Mesenchymal stem cell (in vitro differentiated cells and primary cell): ENCODE measurements around the gene PNPLA3.

Source experiments
- DNase-seq: peaks from one replicate; pipeline ENCODE4 v3.0.0-alpha.2; 2013
- H2AFZ ChIP-seq: one replicate; pipeline ENCODE4 v1.6.1; 2013; ENCODE audit warnings: low read depth, mild to moderate bottlenecking, control low read depth, inconsistent platforms, low read length, moderate library complexity
- H2AK5ac ChIP-seq: 2 replicates; pipeline ENCODE4 v1.6.1; 2013; ENCODE audit warnings: low read length, moderate library complexity, mild to moderate bottlenecking, inconsistent platforms; ENCODE audit not compliant: severe bottlenecking
- H2BK120ac ChIP-seq: one replicate; pipeline ENCODE4 v1.6.1; 2013; ENCODE audit warnings: low read depth, mild to moderate bottlenecking, inconsistent platforms, low read length, moderate library complexity
- H2BK12ac ChIP-seq, 2 experiments: one replicate each; pipeline ENCODE4 v1.6.1; 2013; ENCODE audit warnings: inconsistent platforms in 2 of 2, low read length in 2 of 2, mild to moderate bottlenecking in 2 of 2, moderate library complexity in 2 of 2, control low read depth in 1 of 2
- H2BK15ac ChIP-seq: one replicate; pipeline ENCODE4 v1.6.1; 2013; ENCODE audit warnings: mild to moderate bottlenecking, low read depth, inconsistent platforms; ENCODE audit not compliant: poor library complexity, severe bottlenecking
- H2BK5ac ChIP-seq: 2 replicates; pipeline ENCODE4 v1.6.1; 2013; ENCODE audit warnings: low read depth, mild to moderate bottlenecking, low read length, control low read depth, inconsistent platforms; ENCODE audit not compliant: poor library complexity, severe bottlenecking
- H3K14ac ChIP-seq, 2 experiments: one replicate each; pipeline ENCODE4 v1.6.1; 2013; ENCODE audit warnings: inconsistent platforms in 2 of 2, low read length in 2 of 2, control low read depth in 1 of 2, mild to moderate bottlenecking in 1 of 2, moderate library complexity in 1 of 2
- H3K18ac ChIP-seq, 2 experiments: one replicate each; pipeline ENCODE4 v1.6.1; 2013; ENCODE audit warnings: inconsistent platforms in 2 of 2, low read length in 2 of 2, control low read depth in 1 of 2, low read depth in 1 of 2, mild to moderate bottlenecking in 1 of 2
- H3K23ac ChIP-seq, 2 experiments: one replicate each; pipeline ENCODE4 v1.6.1; 2013; ENCODE audit warnings: inconsistent platforms in 2 of 2, low read length in 2 of 2, mild to moderate bottlenecking in 2 of 2, moderate library complexity in 2 of 2, control low read depth in 1 of 2
- H3K27ac ChIP-seq: 2 replicates; pipeline ENCODE4 v1.5.1; 2013; ENCODE audit warnings: mild to moderate bottlenecking, moderate library complexity, low read length, control low read depth, inconsistent platforms; ENCODE audit not compliant: poor library complexity, severe bottlenecking
- H3K27me3 ChIP-seq, 2 experiments: 2 replicates each; pipeline versions ENCODE4 v1.6.1 to v1.7.0; 2013; ENCODE audit warnings: low read length in 2 of 2, mild to moderate bottlenecking in 2 of 2, moderate library complexity in 2 of 2, control low read depth in 1 of 2, inconsistent platforms in 1 of 2; ENCODE audit not compliant: control insufficient read depth in 1 of 2, insufficient read depth in 1 of 2
- H3K36me3 ChIP-seq, 2 experiments: 2 replicates each; pipeline versions ENCODE4 v1.6.1 to v1.7.0; 2013; ENCODE audit warnings: low read length in 2 of 2, control low read depth in 1 of 2, inconsistent platforms in 1 of 2, low read depth in 1 of 2, mild to moderate bottlenecking in 1 of 2; ENCODE audit not compliant: insufficient read depth in 2 of 2, control insufficient read depth in 1 of 2
- H3K4ac ChIP-seq, 2 experiments: one replicate each; pipeline ENCODE4 v1.6.1; 2013; ENCODE audit warnings: inconsistent platforms in 2 of 2, low read length in 2 of 2, mild to moderate bottlenecking in 2 of 2, moderate library complexity in 2 of 2, control low read depth in 1 of 2, low read depth in 1 of 2
- H3K4me1 ChIP-seq: 2 replicates; pipeline ENCODE4 v1.6.1; 2013; ENCODE audit warnings: low read depth, low read length, control low read depth; ENCODE audit not compliant: control insufficient read depth, insufficient read depth
- H3K4me2 ChIP-seq: 2 replicates; pipeline ENCODE4 v1.6.1; 2013; ENCODE audit warnings: low read length, mild to moderate bottlenecking, inconsistent platforms; ENCODE audit not compliant: poor library complexity, severe bottlenecking
- H3K4me3 ChIP-seq, 2 experiments: 2 replicates each; pipeline versions ENCODE4 v1.5.1 to v1.7.0; 2013; ENCODE audit warnings: low read length in 2 of 2, mild to moderate bottlenecking in 2 of 2, control low read depth in 1 of 2, low read depth in 1 of 2; ENCODE audit not compliant: insufficient read depth in 1 of 2
- H3K79me1 ChIP-seq: replicated peaks from 2 replicates; pipeline ENCODE4 v1.6.1; 2013; ENCODE audit warnings: mild to moderate bottlenecking, control low read depth, low read length, inconsistent platforms; ENCODE audit not compliant: poor library complexity, severe bottlenecking
- H3K9ac ChIP-seq: 2 replicates; pipeline ENCODE4 v1.7.0; 2013; ENCODE audit warnings: mild to moderate bottlenecking, low read length, moderate library complexity
- H3K9me3 ChIP-seq: 2 replicates; pipeline ENCODE4 v1.7.0; 2013; ENCODE audit warnings: mild to moderate bottlenecking, low read length; ENCODE audit not compliant: control insufficient read depth
- H4K8ac ChIP-seq: one replicate; pipeline ENCODE4 v1.6.1; 2013; ENCODE audit warnings: inconsistent platforms, mild to moderate bottlenecking, low read length, moderate library complexity
- H4K91ac ChIP-seq: one replicate; pipeline ENCODE4 v1.6.1; 2013; ENCODE audit warnings: mild to moderate bottlenecking, low read length, inconsistent platforms
- WGBS: methylation state at CpG from one replicate; pipeline ENCODE4 v1.1.7; 2013; ENCODE audit warnings: mixed read lengths; 5-methylcytosine and 5-hydroxymethylcytosine counted together

The PNPLA3 gene

DNA sequence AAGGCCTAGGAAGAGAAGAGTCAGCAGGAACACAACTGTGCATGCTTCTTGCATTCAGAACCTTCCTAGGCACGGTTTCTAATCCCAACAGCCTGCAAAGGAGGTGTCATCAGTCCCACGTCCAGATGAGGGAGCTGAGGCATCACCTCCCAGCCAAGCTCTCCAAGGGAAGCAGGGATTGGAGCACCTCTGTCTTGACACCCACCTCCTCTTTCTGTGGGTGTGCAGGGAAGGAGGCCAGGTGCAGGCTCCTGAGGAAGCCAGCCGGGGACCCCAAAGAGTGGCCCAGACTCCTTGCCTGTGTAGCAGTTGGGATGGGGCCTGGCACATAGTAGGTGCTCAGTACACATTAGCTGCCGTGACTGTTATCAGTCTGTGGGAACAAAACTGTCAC lies 33.7 kb upstream of the PNPLA3 start:
- no peak overlapping the region for H3K14ac ChIP-seq

DNA sequence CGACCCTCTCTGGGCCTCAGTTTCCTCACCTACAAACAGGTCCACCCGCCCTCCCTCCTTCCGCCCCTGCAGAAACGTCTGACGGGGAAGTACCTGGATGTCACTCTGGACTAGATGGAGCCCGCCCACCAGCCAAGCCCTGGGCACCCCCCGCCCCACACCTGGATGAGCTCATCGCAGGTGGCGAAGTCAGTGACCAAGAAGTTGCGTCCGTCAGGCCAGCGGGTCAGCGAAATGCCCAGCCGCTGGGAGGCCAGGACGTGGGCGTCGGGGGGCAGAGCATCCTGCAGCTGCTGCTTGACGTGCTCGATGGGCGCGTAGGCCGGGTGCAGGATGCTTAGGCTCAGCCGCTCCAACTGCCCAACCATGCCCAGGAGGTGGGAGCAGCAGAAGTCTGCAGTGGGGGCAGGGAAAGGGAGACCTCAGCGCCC lies 32.7 kb upstream of the PNPLA3 start:
- Histone ChIP-seq H3K14ac (peak overlapping the region in 1 of 2 experiments; percentile 26), H3K4me1 (peaks cover 15% of the 10 kb centered on the region), H3K9ac (no peak overlapping the region), H3K18ac (no peak overlapping the region), H4K91ac (no peak overlapping the region), H2BK5ac (no peak overlapping the region), H3K4me2 (no peak overlapping the region), H2BK12ac (no peak overlapping the region), H3K36me3 (no peaks in the 10 kb centered on the region), H3K79me1 (no peaks in the 10 kb centered on the region), H3K4ac (no peak overlapping the region), H3K9me3 (no peaks in the 10 kb centered on the region), H2AFZ (no peak overlapping the region), H2AK5ac (no peak overlapping the region), H3K27me3 (peaks cover 76 to 79% of the 10 kb centered on the region in 2 experiments), H3K4me3 (peak overlapping the region in 1 of 2 experiments; percentile 57), H4K8ac (no peak overlapping the region), H2BK120ac (no peak overlapping the region), H3K27ac (no peak overlapping the region), H2BK15ac (no peak overlapping the region), H3K23ac (no peak overlapping the region)
- DNase-seq: no peak
- WGBS: 26% methylated on average over 21 of the region's 24 CpGs

More for the DNA sequence above, 33.7 kb upstream of the PNPLA3 start:
- no peak overlapping the region for H2BK120ac ChIP-seq
- H3K4me2 ChIP-seq: no peak overlapping the region
- H4K91ac ChIP-seq: no peak overlapping the region
- H3K27ac ChIP-seq: no peak overlapping the region
- H2AFZ ChIP-seq: no peak overlapping the region
- H4K8ac ChIP-seq: no peak overlapping the region
- no peak overlapping the region for H2BK15ac ChIP-seq
- H3K9ac ChIP-seq: no peak overlapping the region
- peaks cover 15% of the 10 kb centered on the region for H3K4me1 ChIP-seq
- H3K36me3 ChIP-seq: no peaks in the 10 kb centered on the region
- H3K18ac ChIP-seq: no peak overlapping the region
- no peak overlapping the region for H2BK12ac ChIP-seq
- WGBS: 72% methylated on average over 4 of the region's 4 CpGs
- no peak overlapping the region for H3K23ac ChIP-seq
- no peak overlapping the region for H2AK5ac ChIP-seq
- no peak overlapping the region for H3K4me3 ChIP-seq
- H2BK5ac ChIP-seq: no peak overlapping the region
- no peaks in the 10 kb centered on the region for H3K79me1 ChIP-seq
- no peak for DNase-seq
- H3K27me3 ChIP-seq: peaks cover 78% of the 10 kb centered on the region in 2 experiments
- no peak overlapping the region for H3K4ac ChIP-seq
- no peaks in the 10 kb centered on the region for H3K9me3 ChIP-seq

DNA sequence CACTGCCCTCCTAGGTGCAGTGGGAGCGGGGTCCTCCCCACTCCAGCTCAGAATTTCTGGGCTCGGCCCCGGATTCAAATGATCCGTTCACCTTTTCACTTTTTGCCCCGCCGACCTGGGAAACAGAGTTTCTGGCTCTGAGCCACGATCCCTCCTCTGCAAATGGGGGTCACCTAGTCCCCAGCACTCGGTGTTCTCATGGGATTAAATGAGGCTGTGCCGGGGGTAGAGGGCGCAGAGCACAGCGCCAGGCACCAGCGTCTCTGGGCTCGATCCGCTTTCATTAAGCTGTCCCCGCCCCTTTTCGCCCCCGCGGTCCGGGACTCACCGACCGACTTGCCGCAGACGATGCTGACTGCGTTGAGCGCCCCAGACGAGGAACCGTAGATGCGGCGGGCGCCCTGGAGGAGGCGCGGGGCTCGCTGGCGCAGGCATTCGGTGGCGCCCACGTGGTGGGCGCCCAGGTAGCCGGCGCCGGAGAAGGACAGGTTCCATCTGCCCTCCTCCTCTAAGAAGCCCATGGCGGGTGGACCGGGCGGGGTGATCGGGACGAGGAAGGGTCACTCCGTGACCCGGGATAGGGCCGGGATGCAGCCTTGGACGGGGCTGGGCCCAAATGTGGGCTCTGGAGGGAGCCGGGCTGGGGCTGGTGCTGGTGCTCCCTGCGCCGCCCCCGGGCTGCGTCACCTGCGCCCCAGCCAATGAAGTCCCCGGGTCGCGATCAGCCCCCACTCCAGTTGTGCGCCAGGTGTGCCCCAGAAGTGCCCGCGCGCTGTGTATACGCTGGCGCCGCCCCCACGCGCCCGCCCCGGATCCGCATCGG lies 32.0 kb upstream of the PNPLA3 start, which contains the start of gene PNPLA5:
Gene PNPLA5, minus strand, starts transcription at position 654 of the 823 bp plus-strand sequence. Its CDS starts 133 bp downstream, at position 521.
- peaks cover 70 to 76% of the 10 kb centered on the region in 2 experiments for H3K27me3 ChIP-seq
- no peak within 1 kb of the TSS for H3K9ac ChIP-seq
- H3K23ac ChIP-seq: peak within 1 kb of the TSS in 1 of 2 experiments; percentile 67
- H3K4me2 ChIP-seq: peak within 1 kb of the TSS; percentile 29
- no peak within 1 kb of the TSS for H4K91ac ChIP-seq
- H2AFZ ChIP-seq: no peak within 1 kb of the TSS
- H2BK12ac ChIP-seq: no peak within 1 kb of the TSS
- no peak within 1 kb of the TSS for H3K18ac ChIP-seq
- H3K9me3 ChIP-seq: no peaks in the 10 kb centered on the region
- no peak within 1 kb of the TSS for H4K8ac ChIP-seq
- H2AK5ac ChIP-seq: no peak within 1 kb of the TSS
- WGBS: 5% methylated on average over 70 of the region's 72 CpGs
- no peak for DNase-seq
- peak within 1 kb of the TSS in 1 of 2 experiments; percentile 26 for H3K14ac ChIP-seq
- H2BK15ac ChIP-seq: no peak within 1 kb of the TSS
- peak within 1 kb of the TSS in 1 of 2 experiments; percentile 57 for H3K4me3 ChIP-seq
- H3K4ac ChIP-seq: no peak within 1 kb of the TSS
- H3K4me1 ChIP-seq: peaks cover 15% of the 10 kb centered on the region
- H3K36me3 ChIP-seq: no peaks in the 10 kb centered on the region
- H3K79me1 ChIP-seq: no peaks in the 10 kb centered on the region
- H2BK5ac ChIP-seq: no peak within 1 kb of the TSS
- no peak within 1 kb of the TSS for H2BK120ac ChIP-seq
- H3K27ac ChIP-seq: no peak within 1 kb of the TSS

- Histone ChIP-seq H3K14ac (no peak overlapping the region), H2BK15ac (no peak overlapping the region), H3K4me3 (no peak overlapping the region), H3K9me3 (no peaks in the 10 kb centered on the region), H3K36me3 (no peaks in the 10 kb centered on the region), H2AK5ac (no peak overlapping the region), H3K18ac (no peak overlapping the region), H3K27ac (no peak overlapping the region), H3K79me1 (no peaks in the 10 kb centered on the region), H2AFZ (no peak overlapping the region), H3K23ac (no peak overlapping the region), H4K8ac (no peak overlapping the region), H3K4me2 (no peak overlapping the region), H2BK120ac (no peak overlapping the region), H4K91ac (no peak overlapping the region), H2BK12ac (no peak overlapping the region), H3K27me3 (peaks cover 63 to 69% of the 10 kb centered on the region in 2 experiments), H2BK5ac (no peak overlapping the region), H3K9ac (no peak overlapping the region), H3K4ac (no peak overlapping the region), H3K4me1 (peaks cover 16% of the 10 kb centered on the region)
- DNase-seq: no peak
- 51% methylated on average over 13 of the region's 15 CpGs for WGBS
Measured at GRCh38 chr22:43892183-43892894, 31.3 kb upstream of the PNPLA3 start.
